ENCODE results near the gene ADORA3.

DNA sequence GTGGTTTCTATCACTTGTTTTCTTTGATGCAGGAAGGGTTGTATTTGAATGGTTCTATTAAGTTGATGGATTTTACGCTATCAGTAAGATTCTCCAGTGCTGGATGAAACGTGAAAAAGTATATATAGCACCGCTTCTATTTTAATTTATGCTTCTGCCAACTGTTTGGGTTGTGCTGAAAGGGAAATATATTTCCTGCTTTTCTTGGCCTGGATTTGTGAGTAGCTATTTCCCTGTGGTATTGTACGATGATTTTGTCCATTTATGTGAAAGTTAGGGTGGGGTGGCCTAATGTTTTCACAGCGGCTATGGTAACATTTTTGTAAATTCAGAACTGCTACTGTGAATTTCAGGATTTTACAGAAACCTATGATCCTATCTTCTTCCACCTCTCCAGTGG is 29.3 kb downstream of the ADORA3 start:
- TF ChIP-seq, protein P1, sequence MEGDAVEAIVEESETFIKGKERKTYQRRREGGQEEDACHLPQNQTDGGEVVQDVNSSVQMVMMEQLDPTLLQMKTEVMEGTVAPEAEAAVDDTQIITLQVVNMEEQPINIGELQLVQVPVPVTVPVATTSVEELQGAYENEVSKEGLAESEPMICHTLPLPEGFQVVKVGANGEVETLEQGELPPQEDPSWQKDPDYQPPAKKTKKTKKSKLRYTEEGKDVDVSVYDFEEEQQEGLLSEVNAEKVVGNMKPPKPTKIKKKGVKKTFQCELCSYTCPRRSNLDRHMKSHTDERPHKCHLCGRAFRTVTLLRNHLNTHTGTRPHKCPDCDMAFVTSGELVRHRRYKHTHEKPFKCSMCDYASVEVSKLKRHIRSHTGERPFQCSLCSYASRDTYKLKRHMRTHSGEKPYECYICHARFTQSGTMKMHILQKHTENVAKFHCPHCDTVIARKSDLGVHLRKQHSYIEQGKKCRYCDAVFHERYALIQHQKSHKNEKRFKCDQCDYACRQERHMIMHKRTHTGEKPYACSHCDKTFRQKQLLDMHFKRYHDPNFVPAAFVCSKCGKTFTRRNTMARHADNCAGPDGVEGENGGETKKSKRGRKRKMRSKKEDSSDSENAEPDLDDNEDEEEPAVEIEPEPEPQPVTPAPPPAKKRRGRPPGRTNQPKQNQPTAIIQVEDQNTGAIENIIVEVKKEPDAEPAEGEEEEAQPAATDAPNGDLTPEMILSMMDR (IDR thresholded peaks at IDR 0.05): no peak
- TF ChIP-seq POLR2A (IDR thresholded peaks at IDR 0.05): no peak
